Nucleus accumbens (tissue), 56 donors: Measurements from ENCODE around the gene PCDHA12.
"Not testable (repeated sequence)": the region's sequence is repeated elsewhere in the genome, so short reads cannot be mapped to it uniquely, and the experiment has no call there.

Experiments
- DNase-seq, 56 donors: peaks; one replicate each; lab custom pipeline; 2025; lab: John Stamatoyannopoulos, UW

PCDHA12 gene

GRCh38 chr5:140875085-140876065 is at the start of gene PCDHA12:
PCDHA12 (plus strand) TSS chr5:140875308; CDS start chr5:140875473, 165 bp downstream.
- DNase-seq = no peak

GRCh38 chr5:140827704-140828361 is 47.3 kb upstream of the PCDHA12 start, which contains the start of gene PCDHA6:
PCDHA6 (plus strand) TSS chr5:140827960; CDS start chr5:140828092, 132 bp downstream.
- DNase-seq = no peak

GRCh38 chr5:140828362-140828737 is 46.8 kb upstream of the PCDHA12 start:
- no peak for DNase-seq

- not testable (repeated sequence) for DNase-seq
Observed at GRCh38 chr5:140829511-140830501, 45.3 kb upstream of the PCDHA12 start.

- DNase-seq = no peak
Observed at GRCh38 chr5:140833993-140834392, 41.1 kb upstream of the PCDHA12 start, which contains the start of gene PCDHA7. PCDHA7 (plus strand) TSS chr5:140834269; CDS start chr5:140834384, 115 bp downstream.

- DNase-seq = not testable (repeated sequence)
Observed at GRCh38 chr5:140834439-140835008, 40.6 kb upstream of the PCDHA12 start.

GRCh38 chr5:140835622-140836510 is 39.2 kb upstream of the PCDHA12 start:
- DNase-seq = no peak

- DNase-seq = peak in 7 of 56 donors; percentile 9 to 49 (median 20)
Observed at GRCh38 chr5:140840978-140841962, 33.8 kb upstream of the PCDHA12 start, which contains the start of gene PCDHA8. PCDHA8 (plus strand) TSS chr5:140841187; CDS start chr5:140841322, 135 bp downstream.

GRCh38 chr5:140842798-140843733 is 32.0 kb upstream of the PCDHA12 start:
- no peak for DNase-seq

GRCh38 chr5:140848139-140849102 is 26.7 kb upstream of the PCDHA12 start, which contains the start of gene PCDHA9:
PCDHA9 (plus strand) TSS chr5:140848382; CDS start chr5:140848496, 114 bp downstream.
- not testable (repeated sequence) for DNase-seq

- not testable (repeated sequence) for DNase-seq
Observed at GRCh38 chr5:140849831-140850634, 25.1 kb upstream of the PCDHA12 start.

GRCh38 chr5:140855772-140856674 is 19.1 kb upstream of the PCDHA12 start, which contains the start of gene PCDHA10:
PCDHA10 (plus strand) TSS chr5:140855897; CDS start chr5:140856049, 152 bp downstream.
- peak in 3 of 56 donors; percentile 18 to 23 (median 22) for DNase-seq
